ENCODE data around the gene FPR1. TPM values are rescaled to one million over a fixed set of nuclear protein-coding genes. Genes with fewer than 3 reads are reported as not detected.

The FPR1 gene
- total RNA-seq, 2 experiments from 2014 or later, result not detected

DNA sequence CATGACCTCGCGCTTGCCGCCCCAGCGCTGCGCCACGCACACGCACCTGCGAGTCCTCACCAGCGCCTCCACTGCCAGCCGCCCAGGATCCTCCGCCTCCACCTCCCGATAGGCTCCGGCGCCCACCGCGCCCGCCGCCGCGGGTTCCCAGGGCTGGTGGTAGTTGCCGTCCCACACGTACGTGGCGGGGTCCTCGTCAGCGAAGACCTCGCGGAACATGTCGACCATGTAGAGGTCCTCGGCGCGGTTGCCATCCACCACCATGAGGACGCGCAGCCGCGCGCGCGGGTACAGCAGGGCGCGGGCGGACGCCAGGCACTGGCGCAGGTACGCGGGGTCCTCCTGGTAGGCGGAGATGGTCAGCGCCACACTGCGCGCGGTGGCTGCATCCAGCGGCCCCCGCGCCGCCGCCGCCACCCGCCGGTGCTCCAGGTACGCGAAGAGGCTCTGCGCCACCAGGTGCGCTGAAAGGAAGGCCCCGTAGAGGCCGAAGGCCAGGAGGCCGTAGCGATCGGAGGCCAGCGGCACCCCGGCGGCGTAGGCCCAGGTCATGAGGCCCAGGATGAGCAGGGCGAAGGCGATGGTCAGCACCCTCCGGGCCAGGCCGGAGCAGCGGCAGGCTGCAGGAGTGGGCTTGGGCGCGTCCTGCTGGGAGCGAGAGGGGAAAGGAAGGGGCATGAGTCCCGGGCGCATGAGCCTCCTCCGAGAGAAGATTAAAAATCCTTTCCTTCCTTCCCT lies 32.3 kb downstream of the FPR1 start:
- ChIA-PET POLR2A (no interaction called here), CTCF (no interaction called here)
- Mint-ChIP-seq H3K27ac (no peak overlapping the region), H3K36me3 (ENCODE audit: low read depth) (no peaks in the 10 kb centered on the region), H3K9me3 (no peaks in the 10 kb centered on the region), H3K4me3 (no peak overlapping the region), H3K27me3 (peaks cover 26% of the 10 kb centered on the region), H3K4me1 (ENCODE audit: low read depth) (peaks cover 3% of the 10 kb centered on the region)
- no peak for ATAC-seq
- intact Hi-C loops (cut with micrococcal nuclease), result no loop called here
- TF ChIP-seq, protein P1, sequence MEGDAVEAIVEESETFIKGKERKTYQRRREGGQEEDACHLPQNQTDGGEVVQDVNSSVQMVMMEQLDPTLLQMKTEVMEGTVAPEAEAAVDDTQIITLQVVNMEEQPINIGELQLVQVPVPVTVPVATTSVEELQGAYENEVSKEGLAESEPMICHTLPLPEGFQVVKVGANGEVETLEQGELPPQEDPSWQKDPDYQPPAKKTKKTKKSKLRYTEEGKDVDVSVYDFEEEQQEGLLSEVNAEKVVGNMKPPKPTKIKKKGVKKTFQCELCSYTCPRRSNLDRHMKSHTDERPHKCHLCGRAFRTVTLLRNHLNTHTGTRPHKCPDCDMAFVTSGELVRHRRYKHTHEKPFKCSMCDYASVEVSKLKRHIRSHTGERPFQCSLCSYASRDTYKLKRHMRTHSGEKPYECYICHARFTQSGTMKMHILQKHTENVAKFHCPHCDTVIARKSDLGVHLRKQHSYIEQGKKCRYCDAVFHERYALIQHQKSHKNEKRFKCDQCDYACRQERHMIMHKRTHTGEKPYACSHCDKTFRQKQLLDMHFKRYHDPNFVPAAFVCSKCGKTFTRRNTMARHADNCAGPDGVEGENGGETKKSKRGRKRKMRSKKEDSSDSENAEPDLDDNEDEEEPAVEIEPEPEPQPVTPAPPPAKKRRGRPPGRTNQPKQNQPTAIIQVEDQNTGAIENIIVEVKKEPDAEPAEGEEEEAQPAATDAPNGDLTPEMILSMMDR (IDR thresholded peaks at IDR 0.05), result no peak
- no peak for DNase-seq

DNA sequence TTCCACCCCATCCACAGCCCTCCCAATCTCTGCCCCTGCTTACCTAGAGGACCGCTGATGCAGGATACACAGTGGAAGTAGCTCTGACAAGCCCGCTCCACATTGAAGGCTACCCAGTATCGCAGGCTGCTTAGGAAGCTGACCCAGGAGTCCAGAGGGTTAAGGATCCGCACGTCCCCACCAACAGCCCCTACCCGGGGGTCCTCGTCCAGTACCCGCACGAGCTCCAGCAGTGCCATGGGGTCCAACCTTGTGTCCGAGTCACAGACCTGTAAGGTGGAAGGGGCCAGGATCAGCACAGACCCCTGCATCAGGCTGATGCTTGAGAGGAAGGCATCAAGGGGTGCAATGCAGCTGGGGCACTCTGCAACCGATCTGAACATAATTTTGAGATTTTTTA lies 34.8 kb downstream of the FPR1 start:
- ChIA-PET CTCF (no interaction called here), POLR2A (interaction anchor here (0.7 kb wide), 1 partner anchor 12 kb away, joined by 3 read pairs; no protein-coding TSS in a partner anchor)
- Mint-ChIP-seq H3K27me3 (peaks cover 19% of the 10 kb centered on the region), H3K36me3 (ENCODE audit: low read depth) (no peaks in the 10 kb centered on the region), H3K9me3 (no peaks in the 10 kb centered on the region), H3K4me1 (ENCODE audit: low read depth) (peaks cover 3% of the 10 kb centered on the region), H3K27ac (no peak overlapping the region), H3K4me3 (no peak overlapping the region)
- DNase-seq, result no peak
- no peak for ATAC-seq
- intact Hi-C loops (cut with micrococcal nuclease), result no loop called here
- TF ChIP-seq, protein P1 (IDR thresholded peaks at IDR 0.05), result no peak

DNA sequence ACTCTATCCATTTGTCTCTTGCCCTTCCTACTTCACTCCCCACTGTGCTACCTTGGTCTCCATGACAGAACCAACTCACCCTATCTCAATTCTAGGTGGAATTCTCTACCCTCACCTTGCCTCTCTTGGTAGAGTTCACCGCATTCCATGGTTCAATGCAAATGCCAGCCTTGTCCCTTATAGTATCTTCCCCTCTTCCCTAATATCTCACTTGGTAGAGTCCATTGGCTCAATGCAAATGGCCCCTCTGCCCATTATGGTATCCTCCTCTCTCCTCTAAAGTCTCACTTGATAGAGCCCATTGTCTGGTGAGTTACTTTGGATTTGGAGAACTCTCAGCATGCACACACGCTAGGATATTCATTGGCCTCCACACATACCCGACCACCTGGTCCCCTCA lies 35.8 kb downstream of the FPR1 start:
- CTCF ChIA-PET, result no interaction called here
- Mint-ChIP-seq H3K27ac (no peak overlapping the region), H3K9me3 (no peaks in the 10 kb centered on the region), H3K4me3 (no peak overlapping the region), H3K27me3 (peaks cover 20% of the 10 kb centered on the region), H3K36me3 (ENCODE audit: low read depth) (no peaks in the 10 kb centered on the region), H3K4me1 (ENCODE audit: low read depth) (peaks cover 3% of the 10 kb centered on the region)
- no peak for DNase-seq
- POLR2A ChIA-PET, result no interaction called here
- intact Hi-C loops (cut with micrococcal nuclease), result no loop called here
- no peak for ATAC-seq
- TF ChIP-seq, protein P1 (IDR thresholded peaks at IDR 0.05), result no peak

DNA sequence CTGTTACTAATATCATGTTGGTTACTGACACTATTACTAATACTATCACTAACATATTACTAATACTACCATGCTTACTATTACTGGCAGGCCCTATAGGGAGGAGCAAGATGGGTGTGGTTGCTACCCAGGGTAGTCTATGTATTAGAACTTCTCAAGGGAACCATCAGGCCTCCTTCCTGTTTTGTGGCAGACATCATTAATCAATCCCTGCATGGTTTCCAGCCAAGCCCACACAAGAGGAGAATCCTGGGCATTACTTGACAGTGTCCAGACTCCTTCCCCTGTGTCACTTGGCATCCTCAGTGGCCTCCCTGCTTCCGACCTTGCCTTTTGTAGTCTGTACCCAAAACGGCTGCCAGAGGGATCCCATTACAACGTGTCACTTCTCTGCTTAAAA lies 36.8 kb downstream of the FPR1 start:
- ChIA-PET POLR2A (no interaction called here), CTCF (no interaction called here)
- TF ChIP-seq, protein P1 (IDR thresholded peaks at IDR 0.05), result no peak
- no peaks in the 10 kb centered on the region for H3K36me3 Mint-ChIP-seq (ENCODE audit: low read depth)
- intact Hi-C loops (cut with micrococcal nuclease), result no loop called here
- H3K4me1 Mint-ChIP-seq (ENCODE audit: low read depth), result peaks cover 3% of the 10 kb centered on the region
- ATAC-seq, result no peak
- peaks cover 19% of the 10 kb centered on the region for H3K27me3 Mint-ChIP-seq
- H3K4me3 Mint-ChIP-seq, result no peak overlapping the region
- no peaks in the 10 kb centered on the region for H3K9me3 Mint-ChIP-seq
- no peak for DNase-seq
- H3K27ac Mint-ChIP-seq, result no peak overlapping the region

DNA sequence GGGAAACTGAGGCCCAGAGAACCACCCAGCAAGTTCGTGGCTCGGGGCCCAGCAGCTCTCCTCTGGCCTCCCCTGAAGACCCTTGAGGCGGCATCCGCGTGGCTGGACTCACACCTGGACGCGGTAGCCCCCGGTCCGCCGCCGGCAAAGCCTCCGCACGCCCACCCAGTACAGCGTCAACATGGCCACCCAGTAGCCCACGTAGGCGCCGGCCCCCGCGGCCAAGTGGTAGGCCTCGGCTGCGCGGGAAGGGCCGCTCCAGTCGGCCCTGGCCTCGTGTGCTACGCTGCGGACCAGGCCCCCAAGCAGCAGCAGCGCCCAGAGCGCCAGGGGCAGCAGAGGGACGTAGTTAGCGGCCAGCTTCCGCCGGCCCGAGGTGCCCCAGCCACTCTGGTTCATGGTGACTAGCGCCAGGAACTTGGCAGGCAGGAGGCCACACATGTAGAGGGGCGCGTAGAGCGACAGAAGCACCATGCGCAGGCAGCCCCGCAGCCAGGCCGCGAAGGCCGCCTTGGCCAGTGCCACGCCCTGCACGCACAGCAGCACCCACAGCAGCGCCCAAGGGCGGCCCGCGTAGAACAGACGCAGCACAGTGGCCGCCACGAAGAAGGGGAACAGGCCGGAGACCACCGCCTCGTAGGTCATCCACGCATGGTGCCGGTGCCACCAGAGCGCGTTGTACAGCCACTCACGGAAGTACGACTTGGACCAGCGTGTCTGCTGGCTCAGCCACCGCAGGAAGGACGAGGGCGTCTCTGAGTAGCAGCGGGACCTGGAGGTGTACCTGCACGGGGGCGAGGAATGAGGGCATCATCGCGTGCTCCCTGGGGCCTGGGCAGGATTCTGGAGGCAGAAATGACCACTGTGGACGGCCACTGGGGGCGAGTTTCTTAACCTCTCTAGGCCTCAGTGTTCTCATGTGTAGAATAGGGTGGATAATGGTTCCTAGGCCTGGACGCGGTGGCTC lies 38.1 kb downstream of the FPR1 start:
- POLR2A ChIA-PET, result no interaction called here
- Mint-ChIP-seq H3K4me1 (ENCODE audit: low read depth) (peaks cover under 1% of the 10 kb centered on the region), H3K27ac (no peak overlapping the region), H3K4me3 (no peak overlapping the region), H3K27me3 (peaks cover 11% of the 10 kb centered on the region), H3K36me3 (ENCODE audit: low read depth) (no peaks in the 10 kb centered on the region), H3K9me3 (no peaks in the 10 kb centered on the region)
- DNase-seq, result no peak
- CTCF ChIA-PET, result no interaction called here
- ATAC-seq, result no peak
- intact Hi-C loops (cut with micrococcal nuclease), result no loop called here
- TF ChIP-seq, protein P1 (IDR thresholded peaks at IDR 0.05), result no peak
